Measurements from ENCODE around the gene IL1RAP.
"Not testable (repeated sequence)": the region's sequence is repeated elsewhere in the genome, so short reads cannot be mapped to it uniquely, and the experiment has no call there.

IL1RAP gene

GRCh38 chr3:190658106-190658505 is 144.2 kb downstream of the IL1RAP start:
- no peaks in the 10 kb centered on the region for H3K36me3 Mint-ChIP-seq (ENCODE audit: low read depth)
- no peak overlapping the region for H3K27ac Mint-ChIP-seq
- no peaks in the 10 kb centered on the region for H3K4me1 Mint-ChIP-seq
- TF ChIP-seq, protein P1, sequence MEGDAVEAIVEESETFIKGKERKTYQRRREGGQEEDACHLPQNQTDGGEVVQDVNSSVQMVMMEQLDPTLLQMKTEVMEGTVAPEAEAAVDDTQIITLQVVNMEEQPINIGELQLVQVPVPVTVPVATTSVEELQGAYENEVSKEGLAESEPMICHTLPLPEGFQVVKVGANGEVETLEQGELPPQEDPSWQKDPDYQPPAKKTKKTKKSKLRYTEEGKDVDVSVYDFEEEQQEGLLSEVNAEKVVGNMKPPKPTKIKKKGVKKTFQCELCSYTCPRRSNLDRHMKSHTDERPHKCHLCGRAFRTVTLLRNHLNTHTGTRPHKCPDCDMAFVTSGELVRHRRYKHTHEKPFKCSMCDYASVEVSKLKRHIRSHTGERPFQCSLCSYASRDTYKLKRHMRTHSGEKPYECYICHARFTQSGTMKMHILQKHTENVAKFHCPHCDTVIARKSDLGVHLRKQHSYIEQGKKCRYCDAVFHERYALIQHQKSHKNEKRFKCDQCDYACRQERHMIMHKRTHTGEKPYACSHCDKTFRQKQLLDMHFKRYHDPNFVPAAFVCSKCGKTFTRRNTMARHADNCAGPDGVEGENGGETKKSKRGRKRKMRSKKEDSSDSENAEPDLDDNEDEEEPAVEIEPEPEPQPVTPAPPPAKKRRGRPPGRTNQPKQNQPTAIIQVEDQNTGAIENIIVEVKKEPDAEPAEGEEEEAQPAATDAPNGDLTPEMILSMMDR (IDR thresholded peaks at IDR 0.05), result no peak
- no peaks in the 10 kb centered on the region for H3K9me3 Mint-ChIP-seq
- H3K4me3 Mint-ChIP-seq, result no peak overlapping the region
- DNase-seq, result no peak
- H3K27me3 Mint-ChIP-seq (ENCODE audit: low read depth, poor library complexity), result no peaks in the 10 kb centered on the region

DNA sequence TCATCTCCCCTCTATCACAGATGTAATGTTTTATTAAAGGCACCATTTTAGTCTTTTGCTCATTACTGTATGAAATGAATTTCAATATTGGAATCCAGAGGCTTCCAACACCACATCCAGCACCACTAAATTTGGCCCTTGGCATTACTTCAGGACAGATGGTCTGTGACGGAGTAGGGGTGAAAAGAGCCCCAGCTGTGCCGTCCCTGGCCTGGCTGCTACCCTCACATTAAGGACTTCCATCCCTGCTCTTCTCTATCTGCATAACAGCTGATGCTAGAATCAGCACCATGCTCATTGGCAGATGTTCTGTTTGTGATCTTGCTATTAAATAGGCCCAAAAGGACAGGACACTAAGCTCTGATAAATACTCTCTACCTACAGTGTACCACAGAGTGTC is 152.9 kb downstream of the IL1RAP start:
- H3K9me3 Mint-ChIP-seq, result no peaks in the 10 kb centered on the region
- H3K4me3 Mint-ChIP-seq, result no peak overlapping the region
- no peak for DNase-seq
- no peaks in the 10 kb centered on the region for H3K27me3 Mint-ChIP-seq (ENCODE audit: low read depth, poor library complexity)
- no peaks in the 10 kb centered on the region for H3K4me1 Mint-ChIP-seq
- H3K36me3 Mint-ChIP-seq (ENCODE audit: low read depth), result no peaks in the 10 kb centered on the region
- H3K27ac Mint-ChIP-seq, result no peak overlapping the region
- TF ChIP-seq, protein P1 (IDR thresholded peaks at IDR 0.05), result no peak

DNA sequence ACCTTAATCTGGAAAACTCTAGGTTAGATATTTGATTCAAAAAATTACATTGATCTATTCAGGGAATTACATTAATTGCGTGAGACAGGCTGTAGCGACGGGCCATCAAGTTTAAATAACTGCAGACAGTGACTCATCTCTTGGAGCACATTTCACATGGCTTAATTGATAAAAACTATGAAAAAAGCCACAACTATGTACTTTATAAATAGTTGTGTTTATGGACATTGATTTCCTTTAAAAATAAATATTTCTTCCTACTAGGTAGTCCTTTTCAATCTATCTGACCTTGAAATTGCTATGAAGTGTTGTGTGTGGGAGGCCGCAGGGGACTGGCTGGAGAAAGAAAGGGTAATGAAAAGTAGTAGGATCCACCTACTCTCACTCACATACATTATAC is 157.8 kb downstream of the IL1RAP start:
- Mint-ChIP-seq H3K27me3 (ENCODE audit: low read depth, poor library complexity) (peaks cover 4% of the 10 kb centered on the region), H3K4me3 (no peak overlapping the region), H3K9me3 (no peaks in the 10 kb centered on the region), H3K27ac (no peak overlapping the region), H3K36me3 (ENCODE audit: low read depth) (no peaks in the 10 kb centered on the region), H3K4me1 (no peaks in the 10 kb centered on the region)
- TF ChIP-seq, protein P1 (IDR thresholded peaks at IDR 0.05), result no peak
- DNase-seq, result no peak

GRCh38 chr3:190673148-190673547 is 159.3 kb downstream of the IL1RAP start:
- Mint-ChIP-seq H3K9me3 (peaks cover 3% of the 10 kb centered on the region), H3K27ac (no peak overlapping the region), H3K27me3 (ENCODE audit: low read depth, poor library complexity) (peaks cover 4% of the 10 kb centered on the region), H3K4me1 (no peaks in the 10 kb centered on the region), H3K4me3 (no peak overlapping the region), H3K36me3 (ENCODE audit: low read depth) (no peaks in the 10 kb centered on the region)
- TF ChIP-seq, protein P1 (IDR thresholded peaks at IDR 0.05), result no peak
- DNase-seq, result no peak

GRCh38 chr3:190676481-190676880 is 162.6 kb downstream of the IL1RAP start:
- TF ChIP-seq, protein P1 (IDR thresholded peaks at IDR 0.05), result no peak
- no peaks in the 10 kb centered on the region for H3K4me1 Mint-ChIP-seq
- no peak for DNase-seq
- no peak overlapping the region for H3K27ac Mint-ChIP-seq
- no peaks in the 10 kb centered on the region for H3K36me3 Mint-ChIP-seq (ENCODE audit: low read depth)
- no peak overlapping the region for H3K4me3 Mint-ChIP-seq
- H3K27me3 Mint-ChIP-seq (ENCODE audit: low read depth, poor library complexity), result peaks cover 4% of the 10 kb centered on the region
- H3K9me3 Mint-ChIP-seq, result peaks cover 6% of the 10 kb centered on the region

DNA sequence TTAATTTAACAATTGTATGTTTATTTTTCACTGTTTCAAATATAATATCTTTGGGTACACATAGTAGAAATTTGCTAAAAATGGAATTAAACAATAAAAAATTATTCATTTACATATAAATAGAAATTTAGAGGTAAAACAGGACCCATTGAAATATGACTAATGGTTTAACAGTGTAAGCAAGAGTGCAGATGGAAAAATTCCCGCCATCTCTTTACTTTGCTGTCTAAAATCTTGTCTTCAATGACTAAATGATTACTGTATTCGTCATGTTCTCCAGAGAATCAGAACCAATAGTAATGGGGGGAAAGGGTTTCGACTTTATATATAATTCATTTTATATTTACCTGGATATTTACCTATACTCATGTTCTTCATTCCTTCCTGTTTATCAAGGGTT is 163.1 kb downstream of the IL1RAP start:
- H3K9me3 Mint-ChIP-seq, result peaks cover 10% of the 10 kb centered on the region
- H3K36me3 Mint-ChIP-seq (ENCODE audit: low read depth), result no peaks in the 10 kb centered on the region
- TF ChIP-seq, protein P1 (IDR thresholded peaks at IDR 0.05), result no peak
- H3K27ac Mint-ChIP-seq, result no peak overlapping the region
- H3K4me3 Mint-ChIP-seq, result no peak overlapping the region
- no peak for DNase-seq
- H3K27me3 Mint-ChIP-seq (ENCODE audit: low read depth, poor library complexity), result peaks cover 4% of the 10 kb centered on the region
- H3K4me1 Mint-ChIP-seq, result no peaks in the 10 kb centered on the region

GRCh38 chr3:190677868-190678267 is 164.0 kb downstream of the IL1RAP start:
- not testable (repeated sequence) for H3K9me3 Mint-ChIP-seq, H3K27ac Mint-ChIP-seq

More at GRCh38 chr3:190677868-190678267, 164.0 kb downstream of the IL1RAP start:
- not testable (repeated sequence) for H3K4me1 Mint-ChIP-seq; DNase-seq; H3K27me3 Mint-ChIP-seq (ENCODE audit: low read depth, poor library complexity); H3K36me3 Mint-ChIP-seq (ENCODE audit: low read depth); H3K4me3 Mint-ChIP-seq

Measured in nephron progenitor cell (in vitro differentiated cells).